Motor neuron (in vitro differentiated cells): ENCODE results near the gene MAP3K10. TPM values are rescaled to one million over a fixed set of nuclear protein-coding genes. Genes with fewer than 3 reads are reported as not detected.

Source experiments
- ATAC-seq, 8 experiments: fragments of 200-7000 bp; cut with Tn5 transposase; replicated peaks in 6 of 8; 2 replicates each; pipeline ENCODE4 v1.8.0; 2021; ENCODE audit warnings: mild to moderate bottlenecking in 8 of 8, moderate library complexity in 8 of 8
- H3K27ac ChIP-seq, 2 donors: fragments of 250-450 bp; sonication (Bioruptor Pico); 2 replicates each; pipeline ENCODE4 v1.9.0; 2021; ENCODE audit warnings: antibody characterized with exemption in 2 of 2, mild to moderate bottlenecking in 2 of 2, moderate library complexity in 1 of 2
- H3K4me1 ChIP-seq, 2 donors: fragments of 250-450 bp; sonication (Bioruptor Pico); replicated peaks in 1 of 2; 2 replicates each; pipeline ENCODE4 v1.6.1; 2021; ENCODE audit warnings: antibody characterized with exemption in 2 of 2, mild to moderate bottlenecking in 2 of 2, moderate library complexity in 1 of 2
- H3K4me3 ChIP-seq, 5 donors: fragments of 250-450 bp; sonication (Bioruptor Pico); 2 replicates each; pipeline ENCODE4 v1.9.0; 2021; ENCODE audit warnings: antibody characterized with exemption in 5 of 5, mild to moderate bottlenecking in 5 of 5, moderate library complexity in 4 of 5
- WGBS, 10 experiments: fragments of 450-650 bp; shearing (Covaris generic); methylation state at CpG; one replicate each; pipeline ENCODE4 v1.0.0; 2022; 5-methylcytosine and 5-hydroxymethylcytosine counted together
- in situ Hi-C, 9 experiments: fragments of 400-800 bp; cut with MboI; loops; one replicate each; pipeline ENCODE4 v1.15.0; 2021; ENCODE audit warnings: low sequenced_read_pairs in 9 of 9, low pct_unique_long_range_greater_than_20kb in 2 of 9; ENCODE audit not compliant: unreplicated experiment in 9 of 9
- total RNA-seq, 8 experiments: library from RNA; unstranded; fragments of 300-600 nt; gene quantifications; 2 replicates each; pipeline versions ENCODE4 v1.2.3 to v1.2.4, GENCODE V29; 2022

The MAP3K10 gene
- total RNA-seq, 8 experiments from 2014 or later, result 4.4 to 22.2 (median 15.9) TPM

- no peak for ATAC-seq
- Histone ChIP-seq H3K27ac (no peak overlapping the region), H3K4me1 (no peaks in the 10 kb centered on the region), H3K4me3 (no peak overlapping the region)
- in situ Hi-C loops, result no loop called here
- 53 to 93% (median 64%) methylated on average over 2 to 4 of the region's 4 CpGs; no CpG with 5 or more reads in 1 of the 10 experiments for WGBS, 10 experiments
These were observed 12.5 kb upstream of the MAP3K10 start for GRCh38 chr19:40178756-40179155.

- no peak overlapping the region for H3K4me3 ChIP-seq
- in situ Hi-C loops, result no loop called here
- WGBS, 10 experiments, result 25 to 100% (median 100%) methylated on average over 1 of the region's 1 CpG; no CpG with 5 or more reads in 5 of the 10 experiments
- ATAC-seq, result no peak
- H3K4me1 ChIP-seq, result no peaks in the 10 kb centered on the region
- H3K27ac ChIP-seq, result no peak overlapping the region
These were observed 7.0 kb upstream of the MAP3K10 start for GRCh38 chr19:40184273-40184672.

- H3K4me3 ChIP-seq, result peak overlapping the region; percentile 85 to 99 (median 96)
- H3K4me1 ChIP-seq, result peaks cover 0 to 5% of the 10 kb centered on the region in 2 donors
- in situ Hi-C loops, result no loop called here
- H3K27ac ChIP-seq, result peak overlapping the region; percentile 85 to 89
- peak; percentile 22 to 77 (median 69) for ATAC-seq
- 73 to 96% (median 81%) methylated on average over 3 to 5 of the region's 62 CpGs; no CpG with 5 or more reads in 7 of the 10 experiments for WGBS, 10 experiments
These were observed 815 bp downstream of the MAP3K10 start for GRCh38 chr19:40191836-40192646.

GRCh38 chr19:40192758-40193586 is 1.7 kb downstream of the MAP3K10 start:
- Histone ChIP-seq H3K4me1 (peaks cover 0 to 5% of the 10 kb centered on the region in 2 donors), H3K27ac (no peak overlapping the region), H3K4me3 (peak overlapping the region in 3 of 5 donors; percentile 85 to 96 (median 94))
- 40 to 85% (median 66%) methylated on average over 1 to 4 of the region's 5 CpGs; no CpG with 5 or more reads in 2 of the 10 experiments for WGBS, 10 experiments
- in situ Hi-C loops, result no loop called here
- no peak for ATAC-seq

GRCh38 chr19:40193587-40193849 is 2.3 kb downstream of the MAP3K10 start:
- in situ Hi-C loops, result no loop called here
- no peak overlapping the region for H3K4me3 ChIP-seq
- no peak for ATAC-seq

GRCh38 chr19:40198272-40198990 is 7.2 kb downstream of the MAP3K10 start:
- Histone ChIP-seq H3K4me3 (no peak overlapping the region), H3K4me1 (no peaks in the 10 kb centered on the region), H3K27ac (no peak overlapping the region)
- ATAC-seq, result no peak
- in situ Hi-C loops, result no loop called here
- WGBS, 10 experiments, result 60 to 100% (median 100%) methylated on average over 1 to 4 of the region's 29 CpGs; no CpG with 5 or more reads in 6 of the 10 experiments

More at GRCh38 chr19:40193587-40193849, 2.3 kb downstream of the MAP3K10 start:
- WGBS, 10 experiments, result 17 to 100% (median 93%) methylated on average over 1 to 3 of the region's 3 CpGs; no CpG with 5 or more reads in 2 of the 10 experiments
- peaks cover 0 to 5% of the 10 kb centered on the region in 2 donors for H3K4me1 ChIP-seq
- H3K27ac ChIP-seq, result no peak overlapping the region

GRCh38 chr19:40200341-40201099 is 9.3 kb downstream of the MAP3K10 start:
- Histone ChIP-seq H3K4me3 (no peak overlapping the region), H3K27ac (no peak overlapping the region), H3K4me1 (no peaks in the 10 kb centered on the region)
- ATAC-seq, result peak in 1 of 8 experiments; percentile 38
- in situ Hi-C loops, result no loop called here
- 18 to 100% (median 78%) methylated on average over 1 to 5 of the region's 9 CpGs; no CpG with 5 or more reads in 2 of the 10 experiments for WGBS, 10 experiments

- in situ Hi-C loops, result no loop called here
- WGBS, 10 experiments, result 80 to 100% (median 88%) methylated on average over 1 to 11 of the region's 16 CpGs; no CpG with 5 or more reads in 6 of the 10 experiments
- ATAC-seq, result no peak
These were observed 13.2 kb downstream of the MAP3K10 start for GRCh38 chr19:40204381-40204780.

GRCh38 chr19:40205760-40206159 is 14.5 kb downstream of the MAP3K10 start:
- WGBS, 10 experiments, result 85 to 100% (median 95%) methylated on average over 1 to 15 of the region's 21 CpGs; no CpG with 5 or more reads in 3 of the 10 experiments
- Histone ChIP-seq H3K4me1 (no peaks in the 10 kb centered on the region), H3K4me3 (no peak overlapping the region), H3K27ac (no peak overlapping the region)
- ATAC-seq, result no peak
- in situ Hi-C loops, result no loop called here

More at GRCh38 chr19:40204381-40204780, 13.2 kb downstream of the MAP3K10 start:
- Histone ChIP-seq H3K4me3 (no peak overlapping the region), H3K4me1 (no peaks in the 10 kb centered on the region), H3K27ac (no peak overlapping the region)

- peak in 2 of 8 experiments; percentile 23 to 37 for ATAC-seq
- Histone ChIP-seq H3K4me1 (no peaks in the 10 kb centered on the region), H3K4me3 (no peak overlapping the region), H3K27ac (no peak overlapping the region)
- 80 to 100% (median 95%) methylated on average over 2 to 4 of the region's 5 CpGs; no CpG with 5 or more reads in 4 of the 10 experiments for WGBS, 10 experiments
- in situ Hi-C loops, result no loop called here
These were observed 17.4 kb downstream of the MAP3K10 start for GRCh38 chr19:40208602-40209001.

- in situ Hi-C loops, result no loop called here
These were observed 19.7 kb downstream of the MAP3K10 start for GRCh38 chr19:40210889-40211288.

GRCh38 chr19:40213251-40213829 is 22.1 kb downstream of the MAP3K10 start:
- Histone ChIP-seq H3K27ac (no peak overlapping the region), H3K4me3 (no peak overlapping the region), H3K4me1 (peaks cover 3 to 4% of the 10 kb centered on the region in 2 donors)
- in situ Hi-C loops, result no loop called here
- ATAC-seq, result no peak
- WGBS, 10 experiments, result 80 to 89% (median 88%) methylated on average over 1 to 11 of the region's 53 CpGs; no CpG with 5 or more reads in 7 of the 10 experiments

More at GRCh38 chr19:40210889-40211288, 19.7 kb downstream of the MAP3K10 start:
- no peak overlapping the region for H3K4me3 ChIP-seq
- H3K27ac ChIP-seq, result no peak overlapping the region
- no peak for ATAC-seq
- WGBS, 10 experiments, result 49 to 100% (median 63%) methylated on average over 1 to 5 of the region's 5 CpGs; no CpG with 5 or more reads in 2 of the 10 experiments
- H3K4me1 ChIP-seq, result no peaks in the 10 kb centered on the region
